Parathyroid adenoma (tissue), 2 donors: ENCODE data around the gene MLST8.
"Not testable (repeated sequence)": the region's sequence is repeated elsewhere in the genome, so short reads cannot be mapped to it uniquely, and the experiment has no call there.

Experiments used
- H2AFZ ChIP-seq: fragments of 300-600 bp; sonication (generic); one replicate; pipeline ENCODE4 v1.7.0; 2017; ENCODE audit warnings: antibody characterized with exemption, mild to moderate bottlenecking
- H3K27ac ChIP-seq: fragments of 300-600 bp; sonication (generic); one replicate; pipeline ENCODE4 v1.7.0; 2017
- H3K27me3 ChIP-seq: fragments of 300-600 bp; sonication (generic); one replicate; pipeline ENCODE4 v1.7.0; 2017; ENCODE audit warnings: low read length; ENCODE audit not compliant: control insufficient read depth, insufficient read depth
- H3K36me3 ChIP-seq: fragments of 300-600 bp; sonication (generic); one replicate; pipeline ENCODE4 v1.7.0; 2017; ENCODE audit warnings: low read length; ENCODE audit not compliant: control insufficient read depth, insufficient read depth
- H3K4me1 ChIP-seq: fragments of 300-600 bp; sonication (generic); one replicate; pipeline ENCODE4 v1.7.0; 2017; ENCODE audit warnings: control low read depth
- H3K4me2 ChIP-seq: fragments of 300-600 bp; sonication (generic); one replicate; pipeline ENCODE4 v1.7.0; 2017; ENCODE audit warnings: low read length
- H3K4me3 ChIP-seq: fragments of 300-600 bp; sonication (generic); one replicate; pipeline ENCODE4 v1.7.0; 2017; ENCODE audit warnings: low read depth, low read length
- H3K79me2 ChIP-seq: fragments of 300-600 bp; sonication (generic); one replicate; pipeline ENCODE4 v1.7.0; 2017; ENCODE audit warnings: control low read depth
- H3K9ac ChIP-seq: fragments of 300-600 bp; sonication (generic); one replicate; pipeline ENCODE4 v1.7.0; 2017; ENCODE audit warnings: mild to moderate bottlenecking
- H3K9me3 ChIP-seq: fragments of 300-600 bp; sonication (generic); one replicate; pipeline ENCODE4 v1.7.0; 2017; ENCODE audit warnings: low read length; ENCODE audit not compliant: control insufficient read depth
- TF ChIP-seq, protein P1 (sequence below): fragments of 300-600 bp; sonication (generic); IDR thresholded peaks from one replicate; pipeline ENCODE4 v1.7.0; 2017; ENCODE audit warnings: antibody characterized with exemption, mild to moderate bottlenecking
- donor health status: primary hyperparathyroidism.

MLST8 gene

DNA sequence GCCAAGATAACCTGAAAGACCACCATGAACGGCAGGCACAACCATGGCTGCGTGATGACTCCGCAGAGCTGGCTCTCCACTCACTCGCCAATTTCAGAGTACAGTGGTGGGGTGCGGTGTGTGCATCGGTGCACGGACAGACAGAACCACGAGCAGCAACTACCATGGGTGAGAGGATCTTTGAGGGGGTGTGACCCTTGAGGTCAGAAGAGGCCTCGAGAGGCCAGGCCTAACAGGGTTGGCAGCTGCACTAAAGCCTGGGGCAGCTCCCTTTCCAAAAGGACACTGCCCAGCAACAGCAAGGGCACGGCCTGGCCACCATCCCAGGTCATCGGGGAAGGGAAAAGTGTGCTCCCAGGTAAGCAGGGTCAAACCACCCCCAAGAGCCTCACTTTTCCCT lies 48.0 kb downstream of the MLST8 start:
- Histone ChIP-seq H3K4me2 (no peak overlapping the region), H2AFZ (no peak overlapping the region)
- TF ChIP-seq, protein P1, sequence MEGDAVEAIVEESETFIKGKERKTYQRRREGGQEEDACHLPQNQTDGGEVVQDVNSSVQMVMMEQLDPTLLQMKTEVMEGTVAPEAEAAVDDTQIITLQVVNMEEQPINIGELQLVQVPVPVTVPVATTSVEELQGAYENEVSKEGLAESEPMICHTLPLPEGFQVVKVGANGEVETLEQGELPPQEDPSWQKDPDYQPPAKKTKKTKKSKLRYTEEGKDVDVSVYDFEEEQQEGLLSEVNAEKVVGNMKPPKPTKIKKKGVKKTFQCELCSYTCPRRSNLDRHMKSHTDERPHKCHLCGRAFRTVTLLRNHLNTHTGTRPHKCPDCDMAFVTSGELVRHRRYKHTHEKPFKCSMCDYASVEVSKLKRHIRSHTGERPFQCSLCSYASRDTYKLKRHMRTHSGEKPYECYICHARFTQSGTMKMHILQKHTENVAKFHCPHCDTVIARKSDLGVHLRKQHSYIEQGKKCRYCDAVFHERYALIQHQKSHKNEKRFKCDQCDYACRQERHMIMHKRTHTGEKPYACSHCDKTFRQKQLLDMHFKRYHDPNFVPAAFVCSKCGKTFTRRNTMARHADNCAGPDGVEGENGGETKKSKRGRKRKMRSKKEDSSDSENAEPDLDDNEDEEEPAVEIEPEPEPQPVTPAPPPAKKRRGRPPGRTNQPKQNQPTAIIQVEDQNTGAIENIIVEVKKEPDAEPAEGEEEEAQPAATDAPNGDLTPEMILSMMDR, result no peak

DNA sequence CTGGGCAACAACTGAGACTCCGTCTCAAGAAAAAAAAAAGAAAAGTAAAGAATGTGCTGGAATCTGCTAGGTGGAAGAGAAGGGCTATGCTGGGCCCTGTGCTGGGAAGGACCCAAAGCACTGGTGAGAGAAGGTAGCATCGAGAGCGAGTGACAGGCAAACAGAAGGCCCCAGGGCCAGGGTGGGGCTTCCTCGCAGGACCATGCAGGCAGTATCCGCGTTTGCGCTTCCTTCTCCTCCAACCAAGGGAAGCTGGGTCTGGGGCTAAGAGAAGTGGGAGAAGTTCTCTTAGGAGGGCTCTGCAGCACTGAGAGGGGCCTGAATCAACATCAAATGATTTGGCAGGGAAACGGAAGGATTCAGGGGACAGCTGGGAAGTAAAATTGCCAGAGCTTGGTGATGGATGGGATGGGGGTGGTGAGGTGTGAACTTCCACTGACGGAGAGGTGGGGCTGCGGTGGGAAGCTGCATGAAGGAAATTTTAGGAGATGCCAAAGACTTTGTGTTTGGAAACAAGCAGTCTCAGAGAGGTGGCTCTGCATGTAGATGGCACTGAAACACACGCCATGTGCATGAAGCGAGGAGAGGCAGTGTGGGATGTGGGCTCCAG lies 51.4 kb downstream of the MLST8 start:
- Histone ChIP-seq H3K36me3 (no peaks in the 10 kb centered on the region), H3K27me3 (no peaks in the 10 kb centered on the region), H3K27ac (no peak overlapping the region), H3K4me3 (no peak overlapping the region), H3K9me3 (no peaks in the 10 kb centered on the region), H3K9ac (no peak overlapping the region), H3K4me1 (peaks cover 5% of the 10 kb centered on the region), H3K79me2 (peaks cover 2% of the 10 kb centered on the region), H3K4me2 (no peak overlapping the region), H2AFZ (no peak overlapping the region)
- TF ChIP-seq, protein P1, result no peak

More for the DNA sequence above, 48.0 kb downstream of the MLST8 start:
- Histone ChIP-seq H3K27ac (no peak overlapping the region), H3K79me2 (peaks cover 2% of the 10 kb centered on the region), H3K4me3 (no peak overlapping the region), H3K4me1 (peaks cover 5% of the 10 kb centered on the region), H3K9ac (no peak overlapping the region), H3K9me3 (no peaks in the 10 kb centered on the region), H3K27me3 (no peaks in the 10 kb centered on the region), H3K36me3 (no peaks in the 10 kb centered on the region)

DNA sequence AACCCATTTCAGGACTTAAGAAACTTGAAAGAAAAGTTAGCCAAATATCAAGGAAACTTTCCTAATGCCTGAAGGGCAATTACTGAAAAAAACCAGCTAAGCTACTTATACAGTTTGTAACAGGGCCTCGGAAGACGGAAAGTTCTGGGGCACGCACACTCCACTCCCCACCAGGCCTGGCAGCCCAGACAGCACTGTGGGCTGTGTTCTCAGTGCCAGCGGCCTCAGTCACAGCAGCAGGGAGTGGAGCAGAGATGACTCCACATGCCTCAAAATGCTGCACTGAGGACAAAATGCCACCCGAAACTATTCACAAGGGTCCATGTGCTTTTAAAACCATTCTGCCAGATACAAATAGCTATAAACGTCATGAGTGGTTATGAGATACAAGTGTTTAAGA lies 52.5 kb downstream of the MLST8 start:
- Histone ChIP-seq H3K9ac (no peak overlapping the region), H3K36me3 (no peaks in the 10 kb centered on the region), H3K9me3 (no peaks in the 10 kb centered on the region), H3K4me3 (no peak overlapping the region), H3K79me2 (peaks cover 2% of the 10 kb centered on the region), H3K4me2 (no peak overlapping the region), H2AFZ (no peak overlapping the region), H3K27me3 (no peaks in the 10 kb centered on the region), H3K4me1 (no peaks in the 10 kb centered on the region), H3K27ac (no peak overlapping the region)
- TF ChIP-seq, protein P1, result no peak

DNA sequence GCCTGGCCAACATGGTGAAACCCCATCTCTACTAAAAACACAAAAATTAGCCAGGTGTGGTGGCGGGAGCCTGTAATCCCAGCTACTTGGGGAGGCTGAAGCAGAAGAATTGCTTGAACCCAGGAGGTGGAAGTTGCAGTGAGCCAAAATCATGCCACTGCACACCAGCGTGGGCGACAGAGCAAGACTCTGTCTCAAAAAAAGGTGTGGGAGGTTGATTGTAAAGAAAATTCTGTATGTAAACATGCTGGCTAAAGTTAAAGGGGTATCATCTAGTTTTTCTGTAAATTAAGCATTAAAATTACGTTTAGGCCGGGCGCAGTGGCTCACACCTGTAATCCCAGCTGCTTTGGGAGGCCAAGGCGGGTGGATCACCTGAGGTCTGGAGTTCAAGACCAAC lies 53.3 kb downstream of the MLST8 start:
- not testable (repeated sequence) for H3K27ac ChIP-seq, H3K36me3 ChIP-seq

More for the DNA sequence above, 53.3 kb downstream of the MLST8 start:
- not testable (repeated sequence) for H2AFZ ChIP-seq, H3K4me3 ChIP-seq, H3K9me3 ChIP-seq, H3K27me3 ChIP-seq, H3K4me2 ChIP-seq, H3K4me1 ChIP-seq, H3K9ac ChIP-seq, H3K79me2 ChIP-seq
